B cell (primary cell): Measurements from ENCODE around the gene RANBP3. TPM values are rescaled to one million over a fixed set of nuclear protein-coding genes. Genes with fewer than 3 reads are reported as not detected.

Experiments used
- ATAC-seq: fragments of 200-7000 bp; cut with Tn5 transposase; one replicate; pipeline ENCODE4 v1.10.0; 2021; ENCODE audit warnings: low read depth, mild to moderate bottlenecking, moderate number of reproducible peaks, moderate library complexity
- CTCF ChIA-PET: fragments of 350-600 bp; sonication (Branson Sonifier 250); formaldehyde crosslinking; loops from one replicate; lab custom pipeline; 2021; ENCODE audit warnings: antibody characterized with exemption, inconsistent platforms; lab: Charles Lee
- POLR2A ChIA-PET: fragments of 350-600 bp; sonication (Branson Sonifier 250); formaldehyde crosslinking; loops from one replicate; lab custom pipeline; 2021; ENCODE audit warnings: antibody characterized with exemption; lab: Charles Lee
- DNase-seq: peaks from one replicate; pipeline ENCODE4 v3.0.0; 2013
- H2AFZ ChIP-seq: 2 replicates; pipeline ENCODE4 v1.6.1; 2012; ENCODE audit warnings: mild to moderate bottlenecking, low read depth, low read length; ENCODE audit not compliant: insufficient read depth, poor library complexity, severe bottlenecking
- H3K27ac ChIP-seq, 2 donors: 1 replicate in 1 of 2; 2 replicates in 1 of 2; pipeline ENCODE4 v1.5.1; 2012 to 2013; ENCODE audit warnings: low read length in 2 of 2, mild to moderate bottlenecking in 2 of 2, moderate library complexity in 1 of 2
- H3K27me3 ChIP-seq, 4 experiments: fragments of 200-600 bp in 1 of 4; sonication (generic) in 1 of 4; replicated peaks in 1 of 4; 1 replicate in 2 of 4; 2 replicates in 2 of 4; pipeline versions ENCODE4 v1.6.1 to v1.7.0; 2013 to 2016; ENCODE audit warnings: low read length in 3 of 4, mild to moderate bottlenecking in 2 of 4, mixed read lengths in 1 of 4, moderate library complexity in 1 of 4; ENCODE audit not compliant: insufficient read depth in 4 of 4, control insufficient read depth in 3 of 4; ENCODE audit errors: control extremely low read depth in 1 of 4
- H3K36me3 ChIP-seq, 2 experiments: replicated peaks in 1 of 2; 1 replicate in 1 of 2; 2 replicates in 1 of 2; pipeline versions ENCODE4 v1.6.1 to v1.7.1; 2013; ENCODE audit warnings: low read length in 1 of 2; ENCODE audit not compliant: insufficient read depth in 2 of 2, control insufficient read depth in 1 of 2; ENCODE audit errors: control extremely low read depth in 1 of 2, extremely low read depth in 1 of 2
- H3K4me1 ChIP-seq, 2 donors: fragments of 200-600 bp in 1 of 2; sonication (generic) in 1 of 2; 1 replicate in 1 of 2; 2 replicates in 1 of 2; pipeline versions ENCODE4 v1.5.1 to v1.6.1; 2013 to 2017; ENCODE audit warnings: low read length in 2 of 2; ENCODE audit not compliant: control insufficient read depth in 2 of 2, insufficient read depth in 2 of 2
- H3K4me2 ChIP-seq: replicated peaks from 2 replicates; pipeline ENCODE3; 2012; ENCODE audit warnings: mild to moderate bottlenecking, low read depth, low read length; ENCODE audit not compliant: poor library complexity, severe bottlenecking
- H3K4me3 ChIP-seq, 5 experiments: fragments of 200-600 bp in 1 of 5; sonication (generic) in 1 of 5; 1 replicate in 3 of 5; 2 replicates in 2 of 5; pipeline versions ENCODE4 v1.5.1 to v1.7.0; 2011 to 2016; ENCODE audit warnings: low read length in 4 of 5, mild to moderate bottlenecking in 4 of 5, low read depth in 2 of 5, control low read depth in 1 of 5, moderate library complexity in 1 of 5; ENCODE audit not compliant: insufficient read depth in 1 of 5; ENCODE audit errors: control extremely low read depth in 1 of 5, extremely low read depth in 1 of 5
- H3K79me2 ChIP-seq: fragments of 200-600 bp; sonication (generic); one replicate; pipeline ENCODE4 v1.6.0; 2016; ENCODE audit warnings: low read length; ENCODE audit not compliant: control insufficient read depth, insufficient read depth
- H3K9ac ChIP-seq: fragments of 200-600 bp; sonication (generic); 2 replicates; pipeline ENCODE4 v1.6.1; 2017; ENCODE audit warnings: mild to moderate bottlenecking, low read length, moderate library complexity
- H3K9me3 ChIP-seq, 3 donors: one replicate each; pipeline versions ENCODE4 v1.6.1 to v1.7.1; 2013; ENCODE audit warnings: low read length in 2 of 3; ENCODE audit not compliant: control insufficient read depth in 2 of 3, insufficient read depth in 1 of 3; ENCODE audit errors: control extremely low read depth in 1 of 3
- H4K20me1 ChIP-seq: 2 replicates; pipeline ENCODE4 v1.6.0; 2012; ENCODE audit warnings: mild to moderate bottlenecking, low read length; ENCODE audit not compliant: insufficient read depth, control insufficient read depth, poor library complexity, severe bottlenecking
- H3K27ac Mint-ChIP-seq: one replicate; pipeline ENCODE4 v1.8.0; 2021; ENCODE audit warnings: mixed read lengths
- H3K27me3 Mint-ChIP-seq: one replicate; pipeline ENCODE4 v1.8.0; 2021; ENCODE audit warnings: mixed read lengths
- H3K4me1 Mint-ChIP-seq: one replicate; pipeline ENCODE4 v1.8.0; 2021; ENCODE audit warnings: mixed read lengths
- H3K4me3 Mint-ChIP-seq: one replicate; pipeline ENCODE4 v1.8.0; 2021; ENCODE audit warnings: mixed read lengths
- H3K9me3 Mint-ChIP-seq: one replicate; pipeline ENCODE4 v1.8.0; 2022; ENCODE audit warnings: mixed read lengths; ENCODE audit not compliant: insufficient read depth
- CTCF ChIP-seq: fragments of 200-600 bp; IDR thresholded peaks from one replicate; pipeline ENCODE4 v1.8.0; 2022; ENCODE audit warnings: antibody characterized with exemption, mild to moderate bottlenecking
- EZH2 ChIP-seq: IDR thresholded peaks from 2 replicates; pipeline ENCODE4 v1.6.1; 2012; ENCODE audit warnings: borderline replicate concordance, low read depth, mild to moderate bottlenecking, moderate library complexity, low read length; ENCODE audit not compliant: insufficient read depth, poor library complexity, severe bottlenecking
- WGBS: methylation state at CpG from one replicate; pipeline ENCODE4 v1.1.5; 2013; ENCODE audit warnings: missing lambda C conversion rate; ENCODE audit not compliant: insufficient coverage; 5-methylcytosine and 5-hydroxymethylcytosine counted together
- intact Hi-C: fragments of 100-400 bp; cut with micrococcal nuclease; formaldehyde crosslinking; loops from one replicate; pipeline ENCODE4 v1.10.0; 2022
- polyA plus RNA-seq: library from polyadenylated mRNA; depleted of rRNA; stranded (reverse); fragments of >200 nt; gene quantifications from 2 replicates; pipeline ENCODE4 v1.2.3, GENCODE V29; 2012
- total RNA-seq, 2 donors: library from RNA; stranded (reverse); fragments of 120-200 nt in 1 of 2; gene quantifications; 1 replicate in 1 of 2; 2 replicates in 1 of 2; pipeline versions ENCODE4 v1.2.3 to v1.2.4, GENCODE V29; 2013 to 2022

The RANBP3 gene
- total and polyA plus RNA-seq, 2 donors (not counting 1 experiment from before 2014, with no cell fraction given), result 86.7 to 91.7 TPM

GRCh38 chr19:5903624-5904351 is 74.2 kb downstream of the RANBP3 start, which contains the start of gene NDUFA11:
Gene NDUFA11 (minus strand): TSS chr19:5903790. CDS start chr19:5903708, 82 bp downstream.
- Histone ChIP-seq H3K4me2 (peak within 1 kb of the TSS; percentile 99), H3K27me3 (no peaks in the 10 kb centered on the region), H3K27ac (peak within 1 kb of the TSS; percentile 79 to 85), H2AFZ (peak within 1 kb of the TSS; percentile 99), H4K20me1 (peaks cover 40% of the 10 kb centered on the region), H3K36me3 (peaks cover 0 to 4% of the 10 kb centered on the region in 2 experiments), H3K4me3 (peak within 1 kb of the TSS; percentile 86 to 99 (median 98)), H3K4me1 (peaks cover 11 to 25% of the 10 kb centered on the region in 2 donors), H3K79me2 (peaks cover 51% of the 10 kb centered on the region), H3K9me3 (no peaks in the 10 kb centered on the region), H3K9ac (peak within 1 kb of the TSS; percentile 99)
- no peaks in the 10 kb centered on the region for H3K27me3 Mint-ChIP-seq
- peak within 1 kb of the TSS; percentile 92 for H3K4me3 Mint-ChIP-seq
- ATAC-seq (peak; percentile 52), DNase-seq (peak; percentile 99)
- no peaks in the 10 kb centered on the region for H3K9me3 Mint-ChIP-seq
- TF ChIP-seq EZH2 (no peak), CTCF (no peak)
- WGBS, result under 1% methylated on average over 57 of the region's 57 CpGs
- peaks cover 38% of the 10 kb centered on the region for H3K4me1 Mint-ChIP-seq
- intact Hi-C loops, result loop anchor here (1.0 to 5.0 kb wide), 7 partner anchors 75 to 936 kb away; partner anchors contain the start of genes CATSPERD, KDM4B, LONP1 and RANBP3
- POLR2A ChIA-PET, result interaction anchor here (0.5 to 1.8 kb wide), 11 partner anchors 12 to 1179 kb away, joined by 3 to 9 read pairs (median 3); partner anchors contain the start of genes ALKBH7, DUS3L, RANBP3 and SAFB
- CTCF ChIA-PET, result interaction anchor here (0.6 to 2.8 kb wide), 4 partner anchors 64 to 119 kb away, joined by 3 to 10 read pairs (median 4); partner anchors contain the start of gene NRTN
- H3K27ac Mint-ChIP-seq, result peak within 1 kb of the TSS; percentile 96
